RCC 7860 (cell line): ENCODE measurements around the gene PTPN7.
"Not testable (repeated sequence)": the region's sequence is repeated elsewhere in the genome, so short reads cannot be mapped to it uniquely, and the experiment has no call there.

ENCODE experiments used
- DNase-seq: peaks from one replicate; pipeline ENCODE4 v3.0.0-alpha.2; 2015; ENCODE audit warnings: low spot score
- FAIRE-seq: peaks from 2 replicates; lab custom pipeline; 2012; peaks lifted over from hg19 to GRCh38; lab: Jason Lieb, UNC

Gene PTPN7

DNA sequence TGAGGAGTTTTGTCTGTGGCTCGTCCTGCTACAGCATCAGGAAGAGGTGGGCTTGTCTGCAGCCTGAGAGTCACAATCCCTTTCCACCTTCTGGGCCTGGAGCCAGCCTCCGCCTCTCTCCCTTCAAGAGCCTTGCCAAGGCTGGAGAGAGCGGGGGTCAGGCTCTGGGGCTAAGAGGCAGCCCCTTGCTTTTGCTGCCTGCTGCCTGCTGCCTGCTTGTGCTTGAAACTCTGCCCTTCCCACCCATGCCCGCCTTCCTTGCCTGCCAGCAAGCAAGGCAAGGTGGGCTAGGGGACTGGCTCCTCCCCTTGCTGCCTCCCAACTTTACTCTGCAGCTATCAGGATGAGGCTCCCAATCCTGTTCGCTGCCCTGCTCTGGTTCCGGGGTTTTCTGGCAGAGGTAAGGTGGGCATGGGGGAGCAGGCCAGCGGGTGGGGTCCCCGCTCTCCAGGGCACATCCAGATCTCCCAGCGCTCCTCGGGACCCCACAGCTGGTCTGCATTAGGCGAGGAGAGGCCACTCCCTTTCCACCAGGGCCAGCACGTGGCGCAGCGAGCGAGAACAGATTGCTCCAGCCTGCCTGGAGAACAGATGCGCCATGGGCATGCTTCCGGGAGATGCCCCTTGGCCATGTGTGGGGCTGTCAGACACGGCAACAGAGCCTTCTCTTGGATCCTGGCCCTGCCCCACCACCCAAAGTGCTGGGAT lies 7.5 kb upstream of the PTPN7 start:
- DNase-seq (no peak), FAIRE-seq (no peak)

DNA sequence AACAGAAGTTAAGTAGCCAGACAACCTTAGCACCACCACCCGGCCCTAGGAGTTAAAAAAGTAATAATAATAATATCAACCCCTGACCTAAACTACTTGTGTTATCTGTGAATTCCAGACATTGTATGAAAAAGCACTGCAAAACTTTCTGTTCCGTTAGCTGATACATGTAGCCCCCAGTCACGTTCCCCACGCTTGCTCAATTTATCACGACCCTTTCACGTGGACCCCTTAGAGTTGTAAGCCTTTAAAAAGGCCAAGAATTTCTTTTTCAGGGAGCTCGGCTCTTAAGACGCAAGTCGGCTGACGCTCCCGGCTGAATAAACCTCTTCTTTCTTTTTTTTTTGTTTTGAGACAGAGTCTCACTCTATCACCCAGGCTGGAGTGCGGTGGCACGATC lies 6.7 kb upstream of the PTPN7 start:
- not testable (repeated sequence) for FAIRE-seq, DNase-seq

DNA sequence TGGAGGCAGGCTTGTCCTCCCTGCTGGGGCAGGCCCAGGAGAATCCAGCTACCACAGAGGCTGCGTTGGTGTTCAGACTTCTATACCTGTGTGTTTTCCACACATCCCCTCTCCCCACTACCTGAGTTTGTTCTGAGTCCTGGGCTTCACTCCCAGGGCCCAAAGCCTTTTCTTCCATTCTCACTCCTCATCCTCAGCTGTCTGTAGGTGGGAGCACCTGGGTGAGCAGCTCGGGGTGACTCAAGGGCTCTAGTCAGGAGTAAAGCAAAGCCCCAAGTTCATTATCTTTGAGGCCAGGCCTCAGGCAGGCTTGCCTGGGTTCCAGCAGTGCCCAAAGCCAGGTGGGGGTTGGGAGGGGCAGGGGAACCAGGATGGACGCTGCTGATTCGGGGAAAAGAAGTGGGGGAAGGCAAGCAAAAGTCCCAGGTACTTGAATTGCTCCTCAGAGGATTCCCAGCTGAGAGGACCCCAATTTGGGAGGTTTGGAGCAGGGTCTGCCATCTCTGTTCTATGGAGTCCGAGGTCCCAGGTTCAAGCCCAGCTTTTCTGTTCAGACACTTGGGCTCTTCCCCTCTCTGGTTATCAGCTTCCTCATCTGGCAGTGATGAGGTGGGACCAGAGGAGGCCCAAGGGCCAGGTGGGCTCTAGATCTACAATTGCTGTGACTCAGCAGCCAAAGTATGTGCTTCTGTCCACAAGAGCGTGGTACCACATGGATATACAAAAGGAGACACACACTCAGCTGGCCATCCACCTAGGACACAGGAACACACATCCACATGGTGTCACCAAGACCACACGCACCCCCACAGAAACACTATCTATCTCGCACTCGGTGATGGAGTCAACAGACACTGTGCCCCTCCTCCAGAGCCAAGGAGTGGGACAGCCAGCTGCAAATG lies 5.8 kb upstream of the PTPN7 start:
- DNase-seq (no peak), FAIRE-seq (no peak)

DNA sequence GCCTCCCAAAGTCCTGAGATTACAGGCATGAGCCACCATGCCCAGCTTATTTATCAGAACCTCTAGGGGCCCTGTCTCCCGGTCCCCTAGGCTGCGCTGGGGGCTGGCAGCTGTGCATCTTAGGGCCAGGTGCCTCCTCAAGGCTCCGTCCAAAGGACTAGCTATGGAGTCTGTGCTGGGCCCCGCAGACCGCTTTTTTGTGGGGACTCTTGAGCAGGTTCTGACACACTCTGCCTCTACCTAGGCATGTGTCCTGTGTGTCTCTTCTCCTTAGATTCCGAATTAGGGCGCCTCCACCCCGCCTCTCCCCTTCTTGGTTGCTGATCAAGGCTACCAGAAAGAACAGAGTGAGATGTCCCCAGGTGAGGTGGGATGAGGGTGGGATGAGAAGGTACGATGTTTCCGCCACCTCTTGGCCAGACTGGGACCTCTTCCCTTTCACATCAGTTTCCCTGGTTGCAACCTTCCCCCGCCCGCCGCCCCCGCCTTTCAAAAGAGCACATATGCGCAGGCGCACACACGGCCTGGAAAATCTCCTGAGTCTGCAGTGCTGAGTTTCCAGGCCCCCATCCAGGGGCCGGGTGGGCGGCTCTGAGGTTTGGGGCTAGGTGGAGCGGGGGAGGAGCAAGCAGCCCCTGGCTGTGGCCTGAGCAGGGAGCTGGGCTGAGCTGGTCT lies 5.0 kb upstream of the PTPN7 start:
- DNase-seq (no peak), FAIRE-seq (no peak)

DNA sequence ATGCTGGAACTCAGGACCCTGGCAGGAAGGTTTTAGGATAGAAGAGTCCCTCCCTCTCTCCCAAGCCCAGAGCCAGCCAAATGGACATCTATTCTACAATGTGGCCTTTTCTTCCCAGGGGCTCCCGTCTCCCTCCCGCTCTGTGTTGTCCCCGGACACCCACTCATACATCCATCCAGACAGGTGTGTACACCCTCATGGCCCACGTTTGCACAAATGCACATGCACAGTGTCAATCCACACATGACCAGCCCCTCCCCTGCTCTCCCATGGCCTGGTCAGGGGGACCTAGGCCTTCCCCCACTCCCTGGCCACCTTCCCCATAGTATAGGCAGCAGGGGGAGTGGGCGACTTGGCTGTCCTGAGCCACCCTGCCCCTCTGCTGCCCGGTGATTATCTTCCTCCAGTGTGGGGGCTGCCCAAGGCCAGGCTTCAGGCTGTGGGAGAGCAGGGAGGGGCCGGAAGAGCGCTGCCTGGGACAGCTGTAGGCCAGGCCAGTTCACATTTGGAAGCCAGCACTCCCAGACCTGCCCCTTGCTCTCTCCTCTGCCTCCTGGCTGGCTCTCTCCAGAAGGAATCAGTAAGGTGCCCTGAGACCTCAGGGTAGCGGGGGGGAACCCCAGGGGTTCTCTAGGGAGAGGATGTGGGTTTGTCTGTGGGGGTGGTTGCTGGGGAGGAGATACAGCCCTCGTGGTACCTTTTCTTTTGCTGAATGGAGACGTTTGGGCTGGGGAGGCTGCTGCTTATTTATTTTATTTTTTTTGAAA lies 4.1 kb upstream of the PTPN7 start:
- no peak for DNase-seq
- no peak for FAIRE-seq

DNA sequence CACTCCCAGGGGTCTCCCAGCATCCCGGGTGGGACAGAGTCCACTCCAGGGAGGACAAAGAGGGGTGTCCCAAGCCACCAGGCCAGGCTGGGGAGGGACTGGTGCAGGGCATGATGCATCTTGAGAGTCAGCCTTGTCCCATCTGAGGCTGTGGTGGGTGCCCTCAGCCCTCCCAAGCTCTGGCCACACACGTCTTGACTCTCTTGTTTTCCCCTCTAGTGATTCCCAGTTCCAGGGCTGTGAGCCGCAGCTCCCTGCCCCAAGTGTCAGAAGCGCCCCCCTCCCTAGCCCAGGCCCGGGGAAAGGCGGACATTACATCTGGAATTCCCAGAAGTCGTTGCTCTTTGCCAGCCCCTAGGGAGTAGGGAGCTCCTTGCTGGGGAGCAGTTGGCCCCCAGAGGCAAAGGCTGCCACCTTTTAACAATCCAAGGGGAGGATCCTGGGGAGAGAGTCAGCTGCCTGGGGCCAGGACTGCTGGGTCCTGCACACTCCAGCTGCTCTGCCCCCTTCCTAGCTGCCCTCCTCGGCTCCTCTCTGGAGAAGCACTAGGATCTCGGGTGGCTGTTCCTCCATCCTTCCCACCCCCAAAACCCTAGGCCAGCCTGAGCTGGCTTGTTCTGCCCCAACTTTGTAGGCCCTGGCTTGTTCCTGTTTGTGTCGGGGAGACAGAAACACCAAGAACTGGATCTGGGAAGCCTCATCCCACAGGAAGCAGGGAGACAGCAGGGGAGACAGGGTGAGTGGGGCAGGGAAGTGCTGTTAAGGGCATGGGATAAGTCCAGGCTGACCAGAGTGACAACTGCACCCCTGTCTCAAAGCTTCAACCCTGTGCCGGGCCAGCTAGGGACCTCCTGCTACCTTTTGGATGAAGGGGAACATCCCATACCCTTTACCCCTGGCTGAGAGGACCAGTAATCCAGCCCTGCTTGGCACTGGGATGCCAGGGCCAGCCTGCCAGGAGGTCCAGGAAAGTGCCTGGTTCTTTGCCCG lies 3.2 kb upstream of the PTPN7 start:
- FAIRE-seq, result no peak

DNA sequence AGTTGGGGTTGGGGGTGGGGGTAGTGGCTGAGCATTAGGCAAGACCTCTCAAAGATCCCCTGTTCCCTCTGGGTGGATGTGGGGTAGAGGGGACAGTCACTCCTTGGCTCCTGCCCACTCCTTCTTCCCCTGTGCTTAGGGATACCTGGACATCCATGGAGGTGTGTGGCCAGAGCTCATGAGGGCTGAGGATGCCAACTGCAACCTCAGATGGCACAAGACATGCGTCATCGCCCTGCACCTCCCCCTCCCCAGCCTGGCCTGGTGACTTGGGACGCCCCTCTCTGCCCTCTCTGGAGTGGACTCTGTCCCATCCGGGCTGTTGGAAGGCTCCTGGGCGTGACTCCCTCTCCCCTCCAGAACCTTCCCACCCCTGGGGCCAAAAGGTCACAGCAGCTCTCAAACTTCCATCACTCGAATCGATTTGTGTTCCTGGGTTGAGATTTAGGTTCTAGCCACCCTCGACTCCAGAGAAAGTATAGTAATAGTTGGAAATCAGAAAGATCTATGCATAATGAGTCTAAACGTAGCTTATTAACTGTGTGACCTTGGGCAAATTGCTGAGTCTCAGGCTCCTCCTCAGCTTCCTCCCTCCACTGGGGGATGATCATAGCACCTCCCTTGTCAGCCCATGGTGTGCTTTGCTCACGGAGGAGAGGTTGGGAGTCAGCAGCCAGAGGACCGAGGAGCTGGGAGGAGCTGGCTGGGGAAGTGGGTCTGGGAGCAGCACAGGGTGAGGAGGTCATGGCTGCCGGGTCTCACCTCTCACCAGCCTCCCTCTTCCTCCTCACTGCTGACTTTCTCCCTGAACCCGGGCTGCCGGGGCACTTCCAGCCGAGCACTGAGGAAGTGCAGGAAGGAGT lies 2.2 kb upstream of the PTPN7 start:
- FAIRE-seq, result no peak
- DNase-seq, result no peak

More for the DNA sequence above, 3.2 kb upstream of the PTPN7 start:
- no peak for DNase-seq

DNA sequence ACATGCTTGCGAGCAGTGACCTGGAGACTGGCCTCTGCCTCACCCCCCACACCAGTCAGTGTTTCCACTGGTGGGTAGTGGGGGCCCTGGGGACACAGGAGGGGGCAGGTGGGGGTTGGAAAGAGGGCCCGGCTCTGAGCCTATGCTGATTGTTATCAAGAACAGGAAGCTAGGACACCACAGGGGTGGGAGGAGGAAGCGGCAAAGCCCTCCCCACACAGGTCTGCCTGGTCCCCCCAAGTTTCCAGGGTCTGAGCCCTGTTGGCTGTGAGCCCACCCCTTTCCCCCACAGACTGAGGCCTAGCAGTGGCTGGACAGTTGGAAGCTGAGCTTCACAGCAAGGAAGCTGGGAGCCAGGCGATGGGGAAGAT lies 1.6 kb upstream of the PTPN7 start:
- DNase-seq (no peak), FAIRE-seq (no peak)

DNA sequence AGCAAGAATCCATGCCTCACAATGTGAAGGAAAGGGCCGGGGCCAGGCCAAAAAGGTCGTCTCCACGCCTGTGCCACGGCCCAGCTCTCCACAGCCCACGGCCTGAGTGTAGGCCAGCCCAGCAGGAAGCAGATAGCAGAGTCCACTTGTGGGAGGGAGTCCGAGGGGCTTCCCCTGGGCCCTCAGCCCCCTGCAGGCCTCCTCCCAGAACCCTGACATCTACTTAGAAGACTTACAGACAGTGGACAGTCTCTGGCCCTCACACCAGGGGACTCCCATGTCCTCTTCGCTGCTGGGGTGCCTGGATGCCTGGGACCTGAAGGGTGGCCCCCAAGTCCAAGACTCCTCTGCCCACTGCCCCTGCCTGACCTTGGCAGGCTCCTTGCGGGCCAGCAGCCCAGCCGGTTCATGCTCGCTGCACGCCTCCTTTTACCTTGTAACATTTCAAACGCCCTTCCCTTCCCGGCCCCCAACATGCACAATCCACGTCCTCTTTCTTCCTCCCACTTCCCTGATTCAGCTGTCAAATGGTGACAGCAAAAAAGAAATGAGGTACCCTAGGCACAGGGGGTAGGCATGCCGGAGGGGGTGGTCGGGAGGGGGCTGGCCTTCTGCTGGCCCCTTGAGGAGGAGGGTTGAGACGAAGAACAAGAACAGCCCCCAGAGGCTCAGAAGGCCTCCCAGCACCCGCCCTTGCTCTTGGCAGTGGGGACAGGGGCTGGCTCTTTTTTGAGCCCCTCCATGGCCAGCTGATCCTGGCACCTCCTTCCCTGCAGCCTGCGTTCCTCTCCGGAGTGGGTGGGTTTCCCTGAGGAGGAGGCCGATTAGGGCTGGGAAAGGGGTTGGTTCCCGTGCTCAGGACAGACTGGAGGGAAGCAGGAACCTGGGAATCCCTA lies 997 bp upstream of the PTPN7 start:
- no peak for FAIRE-seq
- DNase-seq, result no peak

DNA sequence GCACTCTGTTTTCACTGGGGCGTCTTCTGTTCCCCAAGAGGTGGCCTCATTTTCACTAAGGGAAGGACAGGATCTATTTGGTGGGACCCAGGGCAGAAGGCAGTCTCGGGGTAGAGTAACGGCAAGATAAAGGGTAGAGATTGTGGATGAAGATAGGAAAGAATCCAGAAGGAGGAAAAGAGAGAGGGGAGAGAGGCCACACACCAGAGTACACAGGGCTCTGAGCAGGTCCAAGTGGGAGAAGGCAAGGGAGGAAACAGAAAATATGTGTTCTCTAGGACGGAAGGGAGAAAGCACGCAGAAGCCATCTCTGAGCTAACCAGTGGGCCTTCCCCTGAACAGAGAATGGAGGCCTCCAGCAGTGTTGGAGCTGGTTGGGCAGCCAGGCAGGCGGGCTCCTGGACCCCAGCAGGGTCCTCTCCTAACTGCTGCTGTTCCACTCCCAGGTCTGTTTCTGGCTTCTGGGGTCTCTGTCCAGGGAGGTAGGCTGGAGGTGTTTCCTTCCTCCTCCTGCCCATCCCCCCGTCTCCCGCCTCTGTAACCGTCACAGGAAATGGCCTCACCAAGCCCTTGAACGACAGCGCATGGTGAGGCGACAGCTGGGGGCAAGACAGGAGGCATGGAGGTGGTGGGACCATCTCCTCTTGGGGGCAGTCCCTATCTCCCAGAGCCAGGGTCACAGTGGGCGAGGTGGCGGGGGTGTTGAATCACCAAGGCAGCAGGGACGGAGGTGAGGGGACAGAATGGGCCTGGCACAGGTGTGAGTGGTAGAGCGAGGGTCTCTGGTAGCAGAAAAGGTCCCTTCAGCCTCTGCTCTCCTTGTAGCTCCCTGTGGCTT lies 649 bp downstream of the PTPN7 start:
- FAIRE-seq, result no peak
- DNase-seq, result no peak

DNA sequence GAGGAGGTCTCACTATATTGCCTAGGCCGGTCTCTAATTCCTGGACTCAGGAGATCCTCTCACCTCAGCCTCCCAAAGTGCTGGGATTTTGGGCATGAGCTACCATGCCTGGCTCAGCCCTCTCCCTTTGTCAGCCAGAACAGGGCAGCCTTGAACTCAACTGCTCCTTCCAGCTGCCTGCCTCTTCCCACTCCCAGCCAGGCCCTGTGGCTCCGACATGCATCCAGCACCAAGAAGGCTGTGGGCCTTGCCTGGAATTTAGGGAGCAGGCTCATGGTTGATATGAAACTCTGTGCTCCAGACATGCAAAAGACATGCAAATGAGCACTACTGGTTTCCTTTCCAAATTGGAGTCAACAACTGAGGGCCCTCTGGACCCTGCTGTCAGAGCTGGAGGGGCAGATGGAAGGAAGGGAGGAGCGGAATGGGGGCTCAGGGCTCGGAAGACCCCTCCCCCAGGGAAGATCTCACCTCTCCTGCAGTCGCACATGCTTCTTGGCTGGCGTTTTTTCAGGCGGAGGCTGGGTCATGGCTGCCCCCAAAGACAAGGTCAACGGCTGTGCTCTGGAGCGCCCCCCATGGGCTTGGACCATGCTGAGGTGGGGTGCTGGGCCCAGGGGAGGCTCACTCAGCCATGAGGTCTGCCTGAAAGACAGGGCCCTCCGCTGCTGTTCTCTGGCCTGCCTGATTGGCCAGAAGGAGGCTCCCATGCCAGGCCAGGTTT lies 1.4 kb downstream of the PTPN7 start:
- no peak for DNase-seq
- no peak for FAIRE-seq

DNA sequence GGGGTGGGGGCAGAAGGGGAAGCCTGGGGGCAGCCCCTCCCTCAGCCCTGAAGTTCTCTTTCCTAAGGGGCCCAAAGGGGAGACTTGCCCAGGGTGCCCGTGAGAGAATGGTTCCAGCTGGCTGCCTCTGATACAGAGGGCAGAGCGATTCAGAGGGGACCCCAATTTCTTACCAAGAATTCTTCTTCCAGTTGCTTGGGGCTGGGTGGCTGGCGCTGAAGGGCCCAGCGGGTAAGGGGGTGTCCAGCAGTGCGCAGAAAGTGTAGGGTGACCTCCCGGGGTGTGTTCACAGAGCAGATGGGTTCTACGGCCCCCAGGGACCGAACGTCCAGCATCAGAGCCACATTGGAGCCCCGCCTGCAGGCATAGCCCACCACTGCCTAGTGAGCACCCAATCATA lies 2.5 kb downstream of the PTPN7 start:
- DNase-seq (no peak), FAIRE-seq (no peak)

DNA sequence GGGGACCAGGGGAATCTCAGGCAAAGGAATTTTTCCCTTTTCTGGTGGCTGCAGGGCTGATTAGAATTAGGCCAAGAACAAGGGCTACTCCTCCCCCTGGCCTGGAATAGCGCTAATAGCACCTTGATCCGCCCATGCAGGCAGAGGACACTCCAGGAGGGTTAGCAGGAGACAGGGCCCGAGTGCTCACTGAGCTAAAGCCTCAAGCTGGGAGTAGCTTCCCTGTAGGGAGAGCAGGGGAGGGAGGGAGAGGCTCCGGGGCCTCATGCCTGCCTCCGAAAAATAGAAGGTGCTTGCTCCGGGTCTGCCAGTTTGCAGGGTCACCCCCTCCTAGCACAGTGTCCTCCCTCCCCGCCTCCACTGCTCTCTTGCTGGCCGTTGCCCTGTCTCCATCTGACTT lies 3.8 kb downstream of the PTPN7 start:
- no peak for FAIRE-seq
- no peak for DNase-seq

DNA sequence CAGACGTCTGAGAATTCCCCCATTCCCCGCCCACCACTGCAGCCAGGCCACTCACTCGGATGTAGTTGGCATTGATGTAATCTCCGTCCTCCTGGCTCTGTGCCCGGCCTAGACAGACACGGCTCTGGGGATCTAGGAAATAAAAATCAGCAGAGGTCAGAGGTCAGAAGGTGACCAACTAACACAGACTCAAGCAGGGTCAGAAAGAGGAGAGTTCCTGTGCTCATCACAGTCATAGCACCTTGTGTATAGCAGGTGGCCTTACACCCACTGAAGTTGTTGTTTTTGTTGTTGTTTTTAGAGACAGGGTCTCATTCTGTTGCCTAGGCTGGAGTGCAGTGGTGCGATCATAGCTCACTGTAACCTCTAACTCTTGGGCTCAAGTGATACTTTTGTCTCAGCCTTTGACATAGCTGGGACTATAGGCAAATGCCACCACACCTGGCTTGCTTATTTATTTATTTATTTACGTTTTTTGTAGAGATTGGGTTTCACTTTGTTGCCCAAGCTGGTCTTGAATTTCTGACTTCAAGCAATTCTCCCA lies 4.9 kb downstream of the PTPN7 start:
- no peak for FAIRE-seq
- peak; percentile 64 for DNase-seq

DNA sequence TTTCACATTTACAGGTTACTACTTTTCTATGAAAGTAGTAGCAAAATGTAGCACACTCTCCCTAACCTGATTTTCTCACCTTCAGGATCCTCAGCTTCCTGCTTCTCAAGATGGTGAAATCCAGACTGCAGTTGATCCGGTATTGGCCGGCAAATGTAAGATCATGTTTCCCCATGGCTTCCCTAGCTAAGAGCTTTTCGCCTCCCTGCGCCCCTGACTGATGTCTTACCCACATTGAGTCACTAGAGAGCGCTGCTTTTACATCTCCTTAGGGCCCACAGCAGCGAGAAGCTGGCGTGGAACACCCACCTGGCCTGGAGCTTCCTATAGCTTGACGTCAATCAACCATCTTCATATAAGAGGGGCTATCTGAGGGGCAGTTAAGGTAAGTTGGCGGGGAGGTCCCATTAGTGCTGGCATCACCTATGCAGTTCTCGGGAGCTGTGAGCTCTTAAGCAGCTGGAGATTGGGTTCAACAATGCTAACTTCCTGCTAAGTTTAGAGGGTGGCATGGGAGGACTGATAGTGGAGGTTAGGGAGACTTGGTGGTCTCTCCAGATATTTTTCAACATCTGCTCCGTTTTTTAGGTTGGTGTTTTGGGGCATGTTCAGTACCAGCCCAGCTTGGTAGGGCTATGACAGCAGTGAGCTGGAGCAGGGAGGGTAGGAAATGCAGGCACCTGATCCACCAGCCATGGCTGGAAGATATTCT lies 5.5 kb downstream of the PTPN7 start:
- no peak for DNase-seq

More for the DNA sequence above, 5.5 kb downstream of the PTPN7 start:
- FAIRE-seq, result no peak
